PFSK-1 (cell line): ENCODE measurements around the gene MYEOV.

ENCODE experiments used
- FOXP2 ChIP-seq: optimal IDR thresholded peaks from 2 replicates; pipeline ENCODE3; 2011; ENCODE audit warnings: borderline replicate concordance, control low read depth, inconsistent platforms; ENCODE audit not compliant: insufficient read depth; ENCODE audit errors: extremely low read length, extremely low read depth
- POLR2AphosphoS5 ChIP-seq: IDR thresholded peaks from 2 replicates; pipeline ENCODE4 v1.6.1; 2012; ENCODE audit warnings: low read depth, mild to moderate bottlenecking, control low read depth, low read length, moderate library complexity
- REST ChIP-seq, 2 experiments: IDR thresholded peaks; 2 replicates each; pipeline versions ENCODE4 v1.6.1 to v1.8.0; 2011 to 2012; ENCODE audit warnings: low read depth in 2 of 2, low read length in 2 of 2, control low read depth in 1 of 2, inconsistent platforms in 1 of 2, mild to moderate bottlenecking in 1 of 2, moderate library complexity in 1 of 2; ENCODE audit not compliant: insufficient read depth in 1 of 2
- SIN3A ChIP-seq: IDR thresholded peaks from 2 replicates; pipeline ENCODE4 v1.6.1; 2012; ENCODE audit warnings: mild to moderate bottlenecking, low read length, moderate library complexity, borderline replicate concordance; ENCODE audit not compliant: insufficient read depth
- TAF1 ChIP-seq: IDR thresholded peaks from 2 replicates; pipeline ENCODE4 v1.6.1; 2012; ENCODE audit warnings: low read length, control low read depth, borderline replicate concordance; ENCODE audit not compliant: insufficient read depth

DNA sequence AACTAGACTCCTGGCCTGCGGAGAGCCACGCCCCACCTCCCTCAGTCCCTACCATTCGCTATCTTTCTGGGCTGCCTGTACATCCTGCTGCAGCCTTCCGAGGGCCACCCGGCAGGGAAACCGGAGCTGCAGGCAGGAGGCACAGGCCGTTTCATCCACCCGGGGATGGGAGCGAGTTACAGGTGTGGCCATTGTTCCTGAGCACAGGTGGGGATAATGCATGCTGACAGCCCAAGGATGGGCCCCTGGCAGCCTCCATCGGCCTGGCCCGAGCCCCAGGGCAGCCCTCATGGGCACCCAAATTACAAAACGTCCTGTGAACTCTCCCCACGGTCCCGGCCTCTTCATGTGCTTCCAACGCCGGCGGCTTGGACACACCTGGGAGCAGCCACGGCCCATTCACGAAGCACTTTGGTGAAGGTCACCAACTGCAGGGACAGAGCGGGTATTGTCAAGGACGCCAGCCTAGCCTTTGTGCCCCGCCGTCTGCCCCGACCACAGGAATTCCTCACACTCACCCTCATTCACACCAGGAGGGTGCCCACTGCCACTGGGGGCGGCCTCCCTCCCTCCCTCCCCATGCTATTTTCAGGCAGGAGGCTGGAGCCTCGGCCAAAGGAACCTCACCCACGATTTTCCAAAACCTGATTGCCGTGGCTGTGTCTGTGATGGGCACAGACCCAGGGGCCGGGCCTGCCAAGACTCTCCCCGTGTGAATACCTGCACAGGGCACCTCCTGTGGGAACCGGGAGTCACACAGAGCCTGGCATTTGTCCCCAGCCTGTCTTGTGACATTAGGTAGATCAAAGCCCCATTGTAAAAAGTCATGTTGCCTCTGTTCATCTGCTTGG lies 42.1 kb upstream of the MYEOV start:
- TF ChIP-seq POLR2AphosphoS5, result no peak
- no peak for TF ChIP-seq FOXP2
- no peak for TF ChIP-seq SIN3A
- TF ChIP-seq REST (IDR thresholded peaks at IDR 0.05; ENCODE audit: insufficient read depth in 1 of 2, low read depth in 2 of 2, low read length in 2 of 2), result no peak
- no peak for TF ChIP-seq TAF1
